ENCODE results near the gene RPAIN. TPM values are rescaled to one million over a fixed set of nuclear protein-coding genes. Genes with fewer than 3 reads are reported as not detected.

The RPAIN gene
- total and polyA plus RNA-seq, 2 donors (not counting 3 experiments of a cell fraction or from before 2014, with no cell fraction given): 39.3 to 55.9 TPM

DNA sequence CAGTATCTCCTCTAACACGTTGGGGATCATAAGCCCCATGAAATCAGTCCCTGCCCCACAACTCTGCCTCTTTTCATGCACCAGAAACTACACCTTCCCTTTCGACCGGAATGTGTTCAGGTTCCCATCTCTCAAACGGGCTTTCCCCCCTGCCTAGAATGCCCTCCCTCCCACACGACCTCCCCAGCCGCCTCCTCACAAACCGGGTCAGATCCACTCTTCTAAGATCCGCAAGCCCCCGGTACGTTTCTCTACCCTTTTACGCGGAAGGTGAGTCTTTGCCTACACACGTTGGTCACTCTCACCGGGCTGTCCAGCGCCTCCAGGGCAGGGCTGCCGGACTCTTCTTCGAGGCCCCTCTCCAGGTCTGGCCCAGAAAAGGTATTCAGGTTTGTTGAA lies 48.1 kb downstream of the RPAIN start:
- Histone ChIP-seq H3K79me2 (ENCODE audit: control insufficient read depth, insufficient read depth, low read length) (peaks cover 56% of the 10 kb centered on the region), H3K9me1 (replicated peaks; ENCODE audit: control insufficient read depth, extremely low read depth, insufficient read depth, low read length) (no peaks in the 10 kb centered on the region), H3K9ac (replicated peaks; ENCODE audit: extremely low read depth, insufficient read depth, low read length) (peak overlapping the region; percentile 55), H3K36me3 (ENCODE audit: control insufficient read depth in 2 of 2, extremely low read depth in 1 of 2, insufficient read depth in 2 of 2, low read length in 2 of 2) (peaks cover 4% of the 10 kb centered on the region in 2 experiments), H3K4me3 (replicated peaks in 1 of 3; ENCODE audit: insufficient read depth in 1 of 3, low read depth in 1 of 3, low read length in 3 of 3) (peak overlapping the region; percentile 77 to 92 (median 87)), H3K27me3 (ENCODE audit: control insufficient read depth in 2 of 2, insufficient read depth in 2 of 2, low read length in 2 of 2) (no peaks in the 10 kb centered on the region), H3K9me3 (replicated peaks; ENCODE audit: control insufficient read depth, insufficient read depth, low read length) (no peaks in the 10 kb centered on the region), H2AFZ (ENCODE audit: low read depth, low read length) (peak overlapping the region; percentile 77), H3K4me1 (ENCODE audit: control insufficient read depth, extremely low read depth, insufficient read depth, low read length) (peaks cover 7% of the 10 kb centered on the region), H4K20me1 (replicated peaks; ENCODE audit: control insufficient read depth, extremely low read depth, insufficient read depth, low read length) (no peaks in the 10 kb centered on the region), H3K4me2 (ENCODE audit: insufficient read depth, low read length) (peak overlapping the region; percentile 83), H3K27ac (ENCODE audit: insufficient read depth, low read depth, low read length) (no peak overlapping the region)
- DNase-seq (ENCODE audit: low read depth, low spot score): no peak
- dilution Hi-C loops (cut with MboI; ENCODE audit: extremely low pct_ligation_motif_present, low sequenced_read_pairs) (no loop called here), intact Hi-C loops (cut with micrococcal nuclease) (loop anchor here (2.0 kb wide), 1 partner anchor 29 kb away; the partner anchor contains the start of gene C1QBP)
- ChIA-PET POLR2A (interaction anchor here (2.2 kb wide), 1 partner anchor 18 kb away, joined by 13 read pairs; the partner anchor contains the start of genes DERL2 and MIS12), CTCF (interaction anchor here (0.7 to 2.2 kb wide), 4 partner anchors 9 to 29 kb away, joined by 3 to 10 read pairs (median 5); partner anchors contain the start of genes C1QBP, DERL2 and MIS12)
- TF ChIP-seq MAX (IDR thresholded peaks at IDR 0.05; ENCODE audit: insufficient read depth, insufficient read length): no peak
- no peak for TF ChIP-seq FOS (IDR thresholded peaks at IDR 0.05; ENCODE audit: borderline replicate concordance, insufficient read depth, low read length)
- TF ChIP-seq CTCF (IDR thresholded peaks at IDR 0.05; ENCODE audit: extremely low read depth in 1 of 2, insufficient read depth in 1 of 2, low read depth in 1 of 2, low read length in 2 of 2): no peak
- no peak for TF ChIP-seq JUN (IDR thresholded peaks at IDR 0.05; ENCODE audit: borderline replicate concordance, insufficient read depth, insufficient read length, low read depth)
- TF ChIP-seq GATA2 (IDR thresholded peaks at IDR 0.05; ENCODE audit: insufficient read depth, insufficient read length, low read depth, low read length): no peak
- no TSS peak for BruUV-seq (replicated peaks)
- no peak for FAIRE-seq
